ENCODE measurements around the gene CHMP5. TPM values are rescaled to one million over a fixed set of nuclear protein-coding genes. Genes with fewer than 3 reads are reported as not detected.

CHMP5 gene
- total RNA-seq, 3 donors from 2014 or later (not counting 1 experiment from before 2014, with no cell fraction given) = 21.3 to 24.5 (median 24.0) TPM

DNA sequence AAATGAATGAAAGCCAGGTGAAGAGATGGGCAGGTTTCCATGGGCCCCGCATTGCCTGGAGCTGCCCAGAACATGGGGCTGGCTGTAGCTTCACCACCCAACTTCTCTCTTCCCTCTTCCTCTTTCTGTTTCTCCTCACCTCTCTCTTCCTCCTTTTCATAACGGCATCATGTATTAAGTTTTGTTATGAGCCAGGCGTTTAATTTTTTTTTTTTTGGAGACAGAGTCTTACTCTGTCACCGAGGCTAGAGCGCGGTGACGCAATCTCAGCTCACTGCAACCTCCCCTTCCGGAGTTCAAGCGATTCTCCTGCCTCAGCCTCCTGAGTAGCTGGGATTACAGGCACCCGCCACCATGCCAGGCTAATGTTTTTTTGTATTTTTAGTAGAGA, 37.8 kb upstream of the CHMP5 start:
- no peaks in the 10 kb centered on the region for H3K27me3 ChIP-seq (ENCODE audit: control insufficient read depth, insufficient read depth, low read length)
- peak overlapping the region; percentile 37 for H3K27ac ChIP-seq (ENCODE audit: low read length)
- 52% methylated on average over 9 of the region's 10 CpGs for WGBS (ENCODE audit: insufficient coverage)
- no peaks in the 10 kb centered on the region for H3K9me3 ChIP-seq (ENCODE audit: control insufficient read depth, insufficient read depth, low read length)
- Mint-ChIP-seq H3K36me3 (no peaks in the 10 kb centered on the region), H3K27ac (no peak overlapping the region), H3K4me1 (peaks cover 9 to 10% of the 10 kb centered on the region in 2 donors), H3K27me3 (ENCODE audit: low read depth in 2 of 2) (peaks cover 0 to 6% of the 10 kb centered on the region in 2 donors), H3K9me3 (no peaks in the 10 kb centered on the region), H3K4me3 (no peak overlapping the region)
- TF ChIP-seq, protein P1, sequence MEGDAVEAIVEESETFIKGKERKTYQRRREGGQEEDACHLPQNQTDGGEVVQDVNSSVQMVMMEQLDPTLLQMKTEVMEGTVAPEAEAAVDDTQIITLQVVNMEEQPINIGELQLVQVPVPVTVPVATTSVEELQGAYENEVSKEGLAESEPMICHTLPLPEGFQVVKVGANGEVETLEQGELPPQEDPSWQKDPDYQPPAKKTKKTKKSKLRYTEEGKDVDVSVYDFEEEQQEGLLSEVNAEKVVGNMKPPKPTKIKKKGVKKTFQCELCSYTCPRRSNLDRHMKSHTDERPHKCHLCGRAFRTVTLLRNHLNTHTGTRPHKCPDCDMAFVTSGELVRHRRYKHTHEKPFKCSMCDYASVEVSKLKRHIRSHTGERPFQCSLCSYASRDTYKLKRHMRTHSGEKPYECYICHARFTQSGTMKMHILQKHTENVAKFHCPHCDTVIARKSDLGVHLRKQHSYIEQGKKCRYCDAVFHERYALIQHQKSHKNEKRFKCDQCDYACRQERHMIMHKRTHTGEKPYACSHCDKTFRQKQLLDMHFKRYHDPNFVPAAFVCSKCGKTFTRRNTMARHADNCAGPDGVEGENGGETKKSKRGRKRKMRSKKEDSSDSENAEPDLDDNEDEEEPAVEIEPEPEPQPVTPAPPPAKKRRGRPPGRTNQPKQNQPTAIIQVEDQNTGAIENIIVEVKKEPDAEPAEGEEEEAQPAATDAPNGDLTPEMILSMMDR (IDR thresholded peaks at IDR 0.05) = no peak
- intact Hi-C loops (cut with micrococcal nuclease) = loop anchor here (5.0 kb wide), 1 partner anchor 45 kb away; no protein-coding TSS in a partner anchor
- no peak overlapping the region for H3K4me3 ChIP-seq (ENCODE audit: low read length)
- no peaks in the 10 kb centered on the region for H3K36me3 ChIP-seq (ENCODE audit: control insufficient read depth, insufficient read depth, low read length)
- DNase-seq (no peak), ATAC-seq (peak in 1 of 3 donors; percentile 48)
- peaks cover 5% of the 10 kb centered on the region for H3K4me1 ChIP-seq (ENCODE audit: control insufficient read depth, insufficient read depth, low read length)

DNA sequence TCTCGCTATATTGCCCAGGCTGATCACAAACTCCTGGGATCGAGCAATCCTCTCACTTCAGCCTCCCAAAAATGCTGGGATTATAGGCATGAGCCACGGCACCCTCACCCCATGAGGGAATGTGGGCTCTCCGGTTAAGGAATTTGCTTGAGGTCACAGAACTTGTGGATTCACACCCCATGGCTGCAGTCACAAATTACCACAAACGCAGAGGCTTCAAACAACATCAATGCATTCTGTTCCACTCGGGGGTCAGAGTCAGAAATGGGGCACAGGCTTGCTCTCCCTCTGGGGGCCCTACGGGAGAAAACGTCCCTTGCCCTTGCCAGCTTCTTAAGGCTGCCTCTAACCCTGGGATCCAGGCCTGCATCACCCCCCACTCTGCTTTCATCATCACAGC, 37.1 kb upstream of the CHMP5 start:
- no peaks in the 10 kb centered on the region for H3K9me3 ChIP-seq (ENCODE audit: control insufficient read depth, insufficient read depth, low read length)
- H3K36me3 ChIP-seq (ENCODE audit: control insufficient read depth, insufficient read depth, low read length) = no peaks in the 10 kb centered on the region
- Mint-ChIP-seq H3K4me1 (peaks cover 9 to 10% of the 10 kb centered on the region in 2 donors), H3K36me3 (no peaks in the 10 kb centered on the region), H3K27ac (no peak overlapping the region), H3K27me3 (ENCODE audit: low read depth in 2 of 2) (peaks cover 0 to 6% of the 10 kb centered on the region in 2 donors), H3K9me3 (no peaks in the 10 kb centered on the region), H3K4me3 (no peak overlapping the region)
- WGBS (ENCODE audit: insufficient coverage) = 83% methylated on average over 8 of the region's 8 CpGs
- peaks cover 4% of the 10 kb centered on the region for H3K4me1 ChIP-seq (ENCODE audit: control insufficient read depth, insufficient read depth, low read length)
- DNase-seq (no peak), ATAC-seq (no peak)
- intact Hi-C loops (cut with micrococcal nuclease) = loop anchor here (5.0 kb wide), 1 partner anchor 45 kb away; no protein-coding TSS in a partner anchor
- TF ChIP-seq, protein P1 (IDR thresholded peaks at IDR 0.05) = no peak
- H3K27me3 ChIP-seq (ENCODE audit: control insufficient read depth, insufficient read depth, low read length) = no peaks in the 10 kb centered on the region
- H3K4me3 ChIP-seq (ENCODE audit: low read length) = no peak overlapping the region
- peak overlapping the region; percentile 37 for H3K27ac ChIP-seq (ENCODE audit: low read length)

DNA sequence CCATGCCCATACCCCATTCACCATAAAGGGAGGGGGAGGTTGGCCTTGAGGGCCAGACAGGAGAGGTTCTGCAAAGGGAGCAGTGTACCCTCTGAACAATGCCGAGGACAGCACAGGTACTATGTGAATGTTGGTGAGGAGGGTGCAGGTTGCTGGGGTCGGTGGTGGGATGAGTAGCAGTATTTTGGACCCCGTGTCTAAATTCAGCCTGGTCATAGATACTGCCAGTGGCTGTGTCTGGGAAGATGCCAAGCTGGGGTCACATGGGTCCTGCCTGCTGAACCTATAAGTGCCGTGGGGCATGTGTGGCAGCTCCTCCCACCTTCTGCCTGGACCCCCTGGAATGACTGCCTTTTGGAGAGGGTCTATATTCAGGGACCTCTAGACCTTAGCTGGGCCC, 36.2 kb upstream of the CHMP5 start:
- intact Hi-C loops (cut with micrococcal nuclease) = loop anchor here (5.0 kb wide), 1 partner anchor 46 kb away; no protein-coding TSS in a partner anchor
- Histone ChIP-seq H3K4me1 (ENCODE audit: control insufficient read depth, insufficient read depth, low read length) (peaks cover 4% of the 10 kb centered on the region), H3K36me3 (ENCODE audit: control insufficient read depth, insufficient read depth, low read length) (no peaks in the 10 kb centered on the region), H3K4me3 (ENCODE audit: low read length) (no peak overlapping the region), H3K27me3 (ENCODE audit: control insufficient read depth, insufficient read depth, low read length) (no peaks in the 10 kb centered on the region), H3K9me3 (ENCODE audit: control insufficient read depth, insufficient read depth, low read length) (no peaks in the 10 kb centered on the region), H3K27ac (ENCODE audit: low read length) (no peak overlapping the region)
- no peak overlapping the region for H3K4me3 Mint-ChIP-seq
- WGBS (ENCODE audit: insufficient coverage) = 73% methylated on average over 4 of the region's 4 CpGs
- no peak overlapping the region for H3K27ac Mint-ChIP-seq
- no peak for DNase-seq
- ATAC-seq = no peak
- H3K36me3 Mint-ChIP-seq = no peaks in the 10 kb centered on the region
- H3K9me3 Mint-ChIP-seq = no peaks in the 10 kb centered on the region
- H3K4me1 Mint-ChIP-seq = peaks cover 9 to 10% of the 10 kb centered on the region in 2 donors
- TF ChIP-seq, protein P1 (IDR thresholded peaks at IDR 0.05) = no peak
- peaks cover 4 to 6% of the 10 kb centered on the region in 2 donors for H3K27me3 Mint-ChIP-seq (ENCODE audit: low read depth in 2 of 2)
